Stimulated activated CD8-positive, alpha-beta memory T cell treated with anti-CD3 and anti-CD28 coated beads, Interleukin-7, amount 100 ng/mL, for 1 hour (primary cell): ENCODE data around the gene SUSD4.
"Not testable (repeated sequence)": the region's sequence is repeated elsewhere in the genome, so short reads cannot be mapped to it uniquely, and the experiment has no call there.

ENCODE experiments used
- DNase-seq, 2 donors: peaks; one replicate each; pipeline ENCODE4 v3.0.0-alpha.2; 2020; ENCODE audit warnings: low read depth in 2 of 2

SUSD4 gene

GRCh38 chr1:223297800-223298199, 66.2 kb downstream of the SUSD4 start:
- DNase-seq, result no peak

GRCh38 chr1:223291796-223292195, 72.2 kb downstream of the SUSD4 start:
- no peak for DNase-seq

DNA sequence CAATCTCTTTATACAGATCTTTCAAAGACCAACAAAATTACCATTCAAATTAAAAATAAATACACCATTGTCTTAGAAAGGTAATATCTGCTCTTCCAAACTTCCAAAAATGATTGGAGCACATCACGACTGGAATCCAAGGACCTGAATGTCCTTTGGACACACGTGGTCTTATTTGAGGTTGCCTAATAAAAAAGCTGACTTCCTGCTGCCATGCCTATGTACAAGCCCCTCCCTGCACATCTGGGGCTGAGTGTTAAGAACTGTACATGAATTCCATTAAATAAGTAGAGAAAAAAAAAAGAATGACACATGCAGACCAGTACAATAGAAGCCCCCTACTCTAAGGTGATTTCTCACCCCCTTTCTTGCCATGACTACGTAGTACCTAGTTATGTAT, 73.6 kb downstream of the SUSD4 start:
- DNase-seq, result no peak

DNA sequence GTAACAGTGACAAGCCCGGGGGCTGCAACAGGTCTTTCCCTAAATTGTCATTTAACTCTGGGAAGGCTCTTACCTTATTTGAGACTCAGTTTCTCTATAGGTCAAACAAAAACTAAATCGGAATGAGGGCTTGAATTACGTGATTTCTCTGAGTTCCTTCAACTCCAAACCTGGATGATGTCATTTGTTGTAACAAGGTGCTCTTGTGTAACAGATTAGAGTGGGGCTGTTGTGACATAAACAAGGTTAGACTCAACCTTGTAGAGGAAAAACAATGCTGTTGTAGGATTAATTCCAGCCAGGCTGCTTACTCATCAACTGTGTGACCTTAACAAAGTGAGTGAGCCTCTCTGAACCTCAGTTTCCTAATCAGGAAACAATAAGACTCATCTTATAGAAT, 74.4 kb downstream of the SUSD4 start:
- DNase-seq, result no peak

- DNase-seq, result no peak
These were observed 75.2 kb downstream of the SUSD4 start for GRCh38 chr1:223288826-223289225.

- DNase-seq, result no peak
These were observed 78.5 kb downstream of the SUSD4 start for GRCh38 chr1:223285452-223285851.

DNA sequence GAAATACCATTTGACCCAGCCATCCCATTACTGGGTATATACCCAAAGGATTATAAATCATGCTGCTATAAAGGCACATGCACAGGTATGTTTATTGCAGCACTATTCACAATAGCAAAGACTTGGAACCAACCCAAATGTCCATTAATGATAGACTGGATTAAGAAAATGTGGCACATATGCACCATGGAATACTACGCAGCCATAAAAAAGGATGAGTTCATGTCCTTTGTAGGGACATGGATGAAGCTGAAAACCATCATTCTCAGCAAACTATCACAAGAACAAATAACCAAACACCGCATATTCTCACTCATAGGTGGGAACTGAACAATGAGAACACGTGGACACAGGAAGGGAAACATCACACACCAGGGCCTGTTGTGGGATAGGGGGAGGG, 80.3 kb downstream of the SUSD4 start:
- DNase-seq, result not testable (repeated sequence)

- DNase-seq, result not testable (repeated sequence)
These were observed 85.7 kb downstream of the SUSD4 start for GRCh38 chr1:223278311-223278710.

DNA sequence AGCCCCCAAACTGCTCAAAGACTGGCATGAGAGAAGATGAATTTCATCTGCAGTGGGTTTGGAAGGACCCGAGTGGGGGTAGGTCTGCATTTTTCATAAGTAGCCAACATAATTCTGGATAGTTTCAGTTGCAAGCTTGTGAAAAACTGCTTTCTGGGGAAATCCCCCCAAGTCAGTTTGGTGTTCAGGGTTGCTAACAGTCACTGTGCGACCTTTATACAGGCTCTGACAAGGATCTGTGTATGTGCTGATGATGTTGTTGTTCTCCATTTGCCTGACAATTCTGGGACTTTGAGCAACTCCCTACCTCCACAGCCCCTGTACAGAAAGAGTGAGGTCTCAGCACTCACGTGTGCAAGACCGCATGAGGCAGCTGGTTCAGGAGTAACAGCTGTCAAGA, 87.9 kb downstream of the SUSD4 start:
- DNase-seq, result no peak

- DNase-seq, result no peak
These were observed 90.5 kb downstream of the SUSD4 start for GRCh38 chr1:223273511-223273910.

DNA sequence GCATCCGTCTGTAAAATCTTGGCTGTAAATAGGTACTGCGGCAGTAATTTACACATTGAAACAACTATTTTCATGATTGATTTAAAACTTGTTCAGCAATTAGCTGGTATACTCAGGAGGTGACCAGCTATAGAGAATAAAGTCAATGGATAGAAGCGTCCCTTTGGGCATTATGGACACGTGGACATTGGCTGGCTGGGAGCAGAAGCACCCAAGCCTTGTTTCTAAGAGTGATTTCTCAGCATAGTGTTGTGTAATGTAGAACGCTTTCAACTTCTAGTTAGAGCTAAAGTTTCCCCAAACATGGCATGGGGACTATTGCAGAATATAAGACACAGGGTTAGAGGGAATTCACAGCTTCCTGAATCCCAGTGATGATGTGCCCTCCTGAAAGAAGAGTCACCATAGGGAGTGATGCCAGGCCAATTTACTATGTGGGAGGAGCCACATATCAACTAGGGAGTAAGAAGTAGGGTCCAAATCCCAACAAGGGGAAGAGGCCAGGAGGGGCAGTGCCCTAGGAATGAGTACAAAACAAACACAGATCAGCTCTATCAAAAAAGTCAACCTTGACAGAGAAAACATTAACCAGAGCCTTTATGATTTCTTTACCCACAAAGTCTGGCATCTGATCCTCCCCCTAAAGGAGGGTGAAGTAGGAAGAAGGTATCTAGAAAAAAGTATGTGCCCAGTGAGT, 92.7 kb downstream of the SUSD4 start:
- DNase-seq, result no peak

GRCh38 chr1:223270155-223270554, 93.8 kb downstream of the SUSD4 start:
- no peak for DNase-seq

GRCh38 chr1:223269006-223269405, 95.0 kb downstream of the SUSD4 start:
- DNase-seq, result no peak

DNA sequence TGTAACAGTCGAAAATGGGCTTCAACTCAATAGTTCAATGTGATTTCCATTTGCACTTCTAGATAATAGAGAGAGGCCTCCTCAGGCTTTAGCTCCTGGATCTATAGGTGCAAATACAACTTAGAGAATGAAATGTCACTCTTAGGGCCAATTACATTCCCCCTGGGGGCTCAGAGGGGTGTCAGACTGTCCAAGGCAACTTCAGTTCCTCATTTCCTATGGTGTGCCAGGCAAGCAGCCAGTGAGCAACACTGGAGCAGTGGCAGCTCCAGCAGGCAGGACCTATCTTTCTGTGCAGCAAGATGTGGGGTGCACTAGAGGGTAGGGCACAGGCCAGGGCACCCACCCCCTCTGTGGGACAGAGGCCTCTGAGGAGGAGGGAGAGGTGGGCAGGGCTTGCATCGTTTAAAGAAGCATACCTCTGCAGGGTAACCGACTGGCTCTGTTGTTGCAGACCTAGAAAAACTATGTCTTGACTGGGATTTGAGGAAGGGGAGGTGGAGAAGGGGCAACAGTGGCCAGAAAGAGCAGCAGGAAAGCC, 97.3 kb downstream of the SUSD4 start:
- DNase-seq, result no peak

GRCh38 chr1:223264983-223265908, 98.7 kb downstream of the SUSD4 start:
- no peak for DNase-seq

DNA sequence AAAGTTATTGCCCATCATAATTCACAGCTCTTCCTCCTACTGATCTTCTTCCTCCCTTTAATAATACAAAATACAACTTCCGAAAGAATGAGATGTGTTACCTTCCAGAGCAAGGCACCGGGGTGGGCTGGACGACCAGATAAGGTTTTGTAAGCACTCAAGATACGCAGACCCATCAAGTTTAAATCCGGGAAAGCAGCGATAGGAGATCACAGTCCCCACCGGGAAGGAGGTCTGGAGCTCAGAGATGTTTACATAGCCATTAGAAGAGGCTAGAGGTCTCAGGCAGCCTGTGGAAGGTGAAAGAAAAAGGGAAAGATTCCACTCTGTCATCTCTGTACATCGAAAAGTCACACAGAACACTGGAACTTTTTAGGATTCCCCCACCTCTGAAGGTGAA, 99.4 kb downstream of the SUSD4 start:
- no peak for DNase-seq

- no peak for DNase-seq
These were observed 102.1 kb downstream of the SUSD4 start for GRCh38 chr1:223261914-223262313.

- no peak for DNase-seq
These were observed 103.3 kb downstream of the SUSD4 start for GRCh38 chr1:223260712-223261111.

GRCh38 chr1:223259462-223259861, 104.5 kb downstream of the SUSD4 start:
- DNase-seq, result no peak

DNA sequence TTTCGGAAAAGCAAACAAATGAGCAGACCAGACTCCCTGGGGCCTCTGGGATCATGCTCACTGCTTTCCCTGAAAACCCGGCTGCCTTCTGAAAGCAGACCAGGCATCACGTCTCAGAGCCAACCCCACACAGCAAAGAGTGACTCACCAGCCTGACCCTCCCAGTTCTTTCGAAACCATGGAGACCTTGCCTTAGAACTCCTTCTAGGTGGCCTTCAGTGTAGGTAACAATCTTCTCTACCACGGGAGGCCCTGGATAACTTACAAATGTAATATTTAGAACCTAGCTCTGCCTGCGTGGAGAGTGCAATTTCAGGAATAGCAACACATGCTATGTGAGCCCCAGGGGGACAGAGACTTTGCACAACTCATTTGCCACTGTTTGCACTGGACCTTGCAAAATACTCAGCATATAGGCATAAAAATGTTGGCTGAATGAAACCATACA, 105.2 kb downstream of the SUSD4 start:
- DNase-seq, result no peak

GRCh38 chr1:223257856-223258550, 106.0 kb downstream of the SUSD4 start:
- no peak for DNase-seq

DNA sequence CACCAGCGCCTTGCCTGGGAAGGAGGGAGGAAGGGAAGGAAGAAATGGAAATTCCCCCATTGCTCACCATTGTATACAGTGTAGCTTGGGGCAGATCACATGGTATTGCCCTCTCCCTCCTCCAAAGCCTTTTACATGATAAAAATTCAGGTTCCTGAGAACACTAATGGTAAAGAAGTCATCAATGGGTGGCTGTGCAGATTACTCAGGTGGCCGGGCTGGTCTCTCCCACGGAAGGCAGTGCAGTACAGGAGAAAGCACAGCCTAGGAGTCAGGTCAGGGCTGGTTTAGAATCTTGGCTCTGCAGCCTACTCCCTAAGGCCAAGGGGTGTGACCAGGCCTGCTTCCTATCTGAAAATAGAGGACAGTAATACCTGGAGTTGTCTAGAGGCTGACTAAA, 107.9 kb downstream of the SUSD4 start:
- no peak for DNase-seq
